Vagina (tissue), 2 donors: Measurements from ENCODE around the gene ITGA6.

Experiments
- POLR2A ChIP-seq, 2 donors: fragments of 450-650 bp; IDR thresholded peaks; one replicate each; pipeline ENCODE4 v1.6.1; 2017; ENCODE audit warnings: antibody characterized with exemption in 2 of 2, mild to moderate bottlenecking in 2 of 2, moderate library complexity in 2 of 2
- POLR2AphosphoS5 ChIP-seq, 2 donors: sonication (generic); formaldehyde crosslinking; IDR thresholded peaks; one replicate each; pipeline ENCODE4 v1.9.0; 2017; ENCODE audit warnings: antibody characterized with exemption in 2 of 2, mild to moderate bottlenecking in 2 of 2, low read depth in 1 of 2; ENCODE audit not compliant: insufficient read depth in 1 of 2
- TF ChIP-seq, protein P1 (sequence below), 3 experiments: fragments of 450-650 bp in 2 of 3; fragments of 200-600 bp in 1 of 3; sonication (generic) in 1 of 3; IDR thresholded peaks; one replicate each; pipeline ENCODE4 v1.5.1; 2017 to 2019; ENCODE audit warnings: antibody characterized with exemption in 3 of 3, mild to moderate bottlenecking in 2 of 3, moderate library complexity in 2 of 3

DNA sequence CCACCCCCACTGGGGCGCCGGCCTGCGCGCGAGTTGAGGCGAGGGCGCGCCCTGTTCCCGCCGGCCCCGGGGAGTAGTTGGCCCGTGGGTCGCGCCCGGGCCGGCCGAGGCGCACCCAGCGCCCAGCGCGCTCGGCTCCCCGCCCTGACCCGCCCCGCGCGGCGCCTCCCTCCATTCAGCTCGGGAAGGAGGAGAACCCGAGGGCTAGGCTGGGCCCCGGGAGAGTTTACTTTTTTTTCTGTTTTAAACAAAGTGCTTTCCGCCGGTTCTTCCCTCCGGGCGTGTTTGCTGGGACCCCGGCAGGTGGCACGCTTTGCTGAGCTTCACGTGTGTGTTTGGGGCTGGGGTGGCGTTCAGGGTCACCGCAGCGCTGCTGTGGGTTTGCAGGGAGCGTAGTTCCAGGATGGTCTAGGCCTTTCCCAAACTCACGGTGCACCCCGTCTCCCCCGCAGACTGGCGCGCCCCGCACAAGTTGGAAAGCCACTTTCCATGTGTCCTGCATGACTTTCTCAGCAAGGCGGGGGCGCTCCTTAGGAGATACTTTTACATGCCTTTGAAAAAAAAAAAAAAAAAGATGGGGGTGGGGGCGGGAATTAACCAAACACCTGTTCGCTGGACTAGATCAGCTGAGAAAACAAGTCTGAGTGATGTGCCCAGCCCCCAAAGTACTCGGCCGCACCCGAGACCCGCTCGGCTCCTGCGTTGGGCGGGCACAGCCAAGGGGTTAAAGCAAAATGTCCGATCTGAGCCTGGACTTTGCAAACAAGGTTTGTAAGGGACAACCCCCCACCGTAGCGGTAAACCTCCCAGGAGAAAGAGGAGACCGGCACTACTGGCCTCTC is 825 bp downstream of the ITGA6 start:
- TF ChIP-seq, protein P1, sequence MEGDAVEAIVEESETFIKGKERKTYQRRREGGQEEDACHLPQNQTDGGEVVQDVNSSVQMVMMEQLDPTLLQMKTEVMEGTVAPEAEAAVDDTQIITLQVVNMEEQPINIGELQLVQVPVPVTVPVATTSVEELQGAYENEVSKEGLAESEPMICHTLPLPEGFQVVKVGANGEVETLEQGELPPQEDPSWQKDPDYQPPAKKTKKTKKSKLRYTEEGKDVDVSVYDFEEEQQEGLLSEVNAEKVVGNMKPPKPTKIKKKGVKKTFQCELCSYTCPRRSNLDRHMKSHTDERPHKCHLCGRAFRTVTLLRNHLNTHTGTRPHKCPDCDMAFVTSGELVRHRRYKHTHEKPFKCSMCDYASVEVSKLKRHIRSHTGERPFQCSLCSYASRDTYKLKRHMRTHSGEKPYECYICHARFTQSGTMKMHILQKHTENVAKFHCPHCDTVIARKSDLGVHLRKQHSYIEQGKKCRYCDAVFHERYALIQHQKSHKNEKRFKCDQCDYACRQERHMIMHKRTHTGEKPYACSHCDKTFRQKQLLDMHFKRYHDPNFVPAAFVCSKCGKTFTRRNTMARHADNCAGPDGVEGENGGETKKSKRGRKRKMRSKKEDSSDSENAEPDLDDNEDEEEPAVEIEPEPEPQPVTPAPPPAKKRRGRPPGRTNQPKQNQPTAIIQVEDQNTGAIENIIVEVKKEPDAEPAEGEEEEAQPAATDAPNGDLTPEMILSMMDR (IDR thresholded peaks at IDR 0.05) = no peak
- TF ChIP-seq POLR2A (IDR thresholded peaks at IDR 0.05) (no peak), POLR2AphosphoS5 (IDR thresholded peaks at IDR 0.05; ENCODE audit: insufficient read depth in 1 of 2, low read depth in 1 of 2) (no peak)
